Measurements from ENCODE around the gene MRGPRF. TPM values are rescaled to one million over a fixed set of nuclear protein-coding genes. Genes with fewer than 3 reads are reported as not detected.

MRGPRF gene
- polyA plus RNA-seq, 1 donor from 2014 or later, result not detected

- no peak overlapping the region for H3K27ac ChIP-seq (ENCODE audit: low read length)
- H4K20me1 ChIP-seq (ENCODE audit: insufficient read depth), result no peaks in the 10 kb centered on the region
- no peak overlapping the region for H3K4me3 ChIP-seq (ENCODE audit: low read length)
- H3F3A ChIP-seq (ENCODE audit: insufficient read depth, low read length, poor library complexity, severe bottlenecking), result no peaks in the 10 kb centered on the region
- H3K9me2 ChIP-seq (ENCODE audit: insufficient read depth, low read length), result no peaks in the 10 kb centered on the region
- TF ChIP-seq SMC3 (conservative IDR thresholded peaks at IDR 0.05; ENCODE audit: poor library complexity), result no peak
- TF ChIP-seq CTCF (IDR thresholded peaks at IDR 0.05; ENCODE audit: poor library complexity, severe bottlenecking), result no peak
- no peak for TF ChIP-seq MXI1 (conservative IDR thresholded peaks at IDR 0.05; ENCODE audit: poor library complexity, severe bottlenecking)
- no peak for TF ChIP-seq EP300 (conservative IDR thresholded peaks at IDR 0.05; ENCODE audit: poor library complexity, severe bottlenecking)
- TF ChIP-seq RAD21 (conservative IDR thresholded peaks at IDR 0.05), result no peak
- TF ChIP-seq EZH2 (IDR thresholded peaks at IDR 0.05; ENCODE audit: borderline replicate concordance, insufficient read depth, low read length, poor library complexity, severe bottlenecking), result no peak
- no peak for TF ChIP-seq REST (IDR thresholded peaks at IDR 0.05; ENCODE audit: borderline replicate concordance)
- TF ChIP-seq TAF1 (IDR thresholded peaks at IDR 0.05; ENCODE audit: low read depth), result no peak
- no peak for TF ChIP-seq POLR2AphosphoS5 (IDR thresholded peaks at IDR 0.05)
- H3K9ac ChIP-seq (ENCODE audit: low read length), result no peak overlapping the region
- H2AFZ ChIP-seq (ENCODE audit: low read depth, low read length), result no peak overlapping the region
- no peak overlapping the region for H3K4me2 ChIP-seq (ENCODE audit: low read length)
- no peaks in the 10 kb centered on the region for H3K9me3 ChIP-seq (ENCODE audit: low read length)
- H3K27me3 ChIP-seq (ENCODE audit: insufficient read depth, low read depth, low read length), result no peaks in the 10 kb centered on the region
- H3K79me2 ChIP-seq (replicated peaks; ENCODE audit: insufficient read depth, low read length), result peaks cover 6% of the 10 kb centered on the region
- H3K36me3 ChIP-seq (ENCODE audit: insufficient read depth, low read length), result no peaks in the 10 kb centered on the region
These were observed 39.5 kb upstream of the MRGPRF start for GRCh38 chr11:69052343-69053168.

- Histone ChIP-seq H3F3A (ENCODE audit: insufficient read depth, low read length, poor library complexity, severe bottlenecking) (no peaks in the 10 kb centered on the region), H3K36me3 (ENCODE audit: insufficient read depth, low read length) (no peaks in the 10 kb centered on the region), H3K4me3 (ENCODE audit: low read length) (no peak overlapping the region), H3K9me3 (ENCODE audit: low read length) (no peaks in the 10 kb centered on the region), H3K9me2 (ENCODE audit: insufficient read depth, low read length) (no peaks in the 10 kb centered on the region), H3K4me2 (ENCODE audit: low read length) (no peak overlapping the region), H3K27ac (ENCODE audit: low read length) (no peak overlapping the region), H3K79me2 (replicated peaks; ENCODE audit: insufficient read depth, low read length) (peaks cover 6% of the 10 kb centered on the region), H2AFZ (ENCODE audit: low read depth, low read length) (no peak overlapping the region), H3K27me3 (ENCODE audit: insufficient read depth, low read depth, low read length) (no peaks in the 10 kb centered on the region), H3K9ac (ENCODE audit: low read length) (no peak overlapping the region), H4K20me1 (ENCODE audit: insufficient read depth) (no peaks in the 10 kb centered on the region)
- TF ChIP-seq CTCF (IDR thresholded peaks at IDR 0.05; ENCODE audit: poor library complexity, severe bottlenecking), result no peak
- no peak for TF ChIP-seq SMC3 (conservative IDR thresholded peaks at IDR 0.05; ENCODE audit: poor library complexity)
- no peak for TF ChIP-seq MXI1 (conservative IDR thresholded peaks at IDR 0.05; ENCODE audit: poor library complexity, severe bottlenecking)
- no peak for TF ChIP-seq POLR2AphosphoS5 (IDR thresholded peaks at IDR 0.05)
- no peak for TF ChIP-seq EZH2 (IDR thresholded peaks at IDR 0.05; ENCODE audit: borderline replicate concordance, insufficient read depth, low read length, poor library complexity, severe bottlenecking)
- TF ChIP-seq TAF1 (IDR thresholded peaks at IDR 0.05; ENCODE audit: low read depth), result no peak
These were observed 38.6 kb upstream of the MRGPRF start for GRCh38 chr11:69051381-69052342.

Measured in neural cell (in vitro differentiated cells).